GM12878 (cell line): ENCODE measurements around the gene MIER1. TPM values are rescaled to one million over a fixed set of nuclear protein-coding genes. Genes with fewer than 3 reads are reported as not detected.

Source experiments
- BHLHE40 ChIP-seq, 2 experiments: fragments of 450-650 bp in 1 of 2; IDR thresholded peaks; 2 replicates each; pipeline ENCODE4 v1.6.1; 2011 to 2017; ENCODE audit warnings: low read depth in 2 of 2, borderline replicate concordance in 1 of 2, improper control_type of control experiment in 1 of 2, low read length in 1 of 2, mild to moderate bottlenecking in 1 of 2
- CHD4 ChIP-seq: fragments of 200-600 bp; sonication (generic); IDR thresholded peaks from 2 replicates; pipeline ENCODE4 v1.6.1; 2016; ENCODE audit warnings: mild to moderate bottlenecking
- CUX1 ChIP-seq: IDR thresholded peaks from 2 replicates; pipeline ENCODE4 v1.6.1; 2012; ENCODE audit warnings: improper control_type of control experiment, low read depth, low read length; ENCODE audit not compliant: insufficient replicate concordance
- E2F8 ChIP-seq: fragments of 450-650 bp; IDR thresholded peaks from 2 replicates; pipeline ENCODE4 v1.6.1; 2018; ENCODE audit warnings: mild to moderate bottlenecking, low read depth, moderate library complexity; ENCODE audit not compliant: partially characterized antibody
- HCFC1 ChIP-seq: fragments of 150-350 bp; IDR thresholded peaks from 2 replicates; pipeline ENCODE4 v1.6.1; 2014; ENCODE audit warnings: low read length
- HDAC6 ChIP-seq: fragments of 200-600 bp; sonication (generic); IDR thresholded peaks from one replicate; pipeline ENCODE4 v1.8.0; 2017; ENCODE audit warnings: antibody characterized with exemption; ENCODE audit not compliant: unreplicated experiment
- HSF1 ChIP-seq: fragments of 150-350 bp; IDR thresholded peaks from 2 replicates; pipeline ENCODE4 v1.6.1; 2014; ENCODE audit warnings: mild to moderate bottlenecking, low read depth, low read length
- IKZF2 ChIP-seq, 2 experiments: fragments of 450-650 bp; IDR thresholded peaks; 2 replicates each; pipeline ENCODE4 v1.6.1; 2017; ENCODE audit warnings: mild to moderate bottlenecking in 2 of 2, moderate library complexity in 2 of 2
- MXI1 ChIP-seq: fragments of 150-350 bp; IDR thresholded peaks from 2 replicates; pipeline ENCODE4 v1.6.1; 2011; ENCODE audit warnings: low read depth, mild to moderate bottlenecking, inconsistent platforms, low read length, improper control_type of control experiment
- NFYB ChIP-seq: IDR thresholded peaks from 2 replicates; pipeline ENCODE4 v1.6.1; 2011; ENCODE audit warnings: low read depth, mild to moderate bottlenecking, low read length, improper control_type of control experiment, moderate library complexity; ENCODE audit not compliant: insufficient read depth
- PBX3 ChIP-seq: IDR thresholded peaks from 2 replicates; pipeline ENCODE4 v1.6.1; 2011; ENCODE audit warnings: mild to moderate bottlenecking, low read depth, low read length, moderate library complexity; ENCODE audit not compliant: insufficient replicate concordance
- RAD21 ChIP-seq: IDR thresholded peaks from 2 replicates; pipeline ENCODE4 v1.6.1; 2011; ENCODE audit warnings: mild to moderate bottlenecking, low read depth, low read length, moderate library complexity; ENCODE audit not compliant: insufficient read depth
- RB1 ChIP-seq: fragments of 450-650 bp; formaldehyde crosslinking; IDR thresholded peaks from 2 replicates; pipeline ENCODE4 v1.6.1; 2017; ENCODE audit warnings: mild to moderate bottlenecking, borderline replicate concordance
- RELA ChIP-seq: fragments of 450-650 bp; IDR thresholded peaks from 2 replicates; pipeline ENCODE4 v1.8.0; 2014; ENCODE audit warnings: borderline replicate concordance; ENCODE audit not compliant: partially characterized antibody
- RUNX3 ChIP-seq: IDR thresholded peaks from 2 replicates; pipeline ENCODE4 v1.6.1; 2012; ENCODE audit warnings: low read length, inconsistent platforms
- SIN3A ChIP-seq: IDR thresholded peaks from 2 replicates; pipeline ENCODE4 v1.6.1; 2012; ENCODE audit warnings: low read depth, low read length, improper control_type of control experiment
- STAT3 ChIP-seq: IDR thresholded peaks from 2 replicates; pipeline ENCODE4 v1.6.1; 2011; ENCODE audit warnings: low read depth, low read length, improper control_type of control experiment
- ZNF217 ChIP-seq: fragments of 450-650 bp; IDR thresholded peaks from 2 replicates; pipeline ENCODE4 v1.6.1; 2017; ENCODE audit warnings: antibody characterized with exemption, mild to moderate bottlenecking
- polyA plus RNA-seq, 11 experiments: library from polyadenylated mRNA; depleted of rRNA in 4 of 11; unstranded in 6 of 11; stranded (reverse) in 5 of 11; fragments of >200 nt; fragmentation: Nextera tagmentation in 4 of 11; fragmentation: Illumina TruSeq in 1 of 11; extraction: Ambion mirVana in 4 of 11; extraction: Trizol in 1 of 11; gene quantifications; 1 replicate in 1 of 11; 2 replicates in 10 of 11; pipeline versions ENCODE4 v1.2.1 to v1.2.3, GENCODE V29; 2011 to 2016; ENCODE audit warnings: inconsistent platforms in 2 of 11, missing spikeins in 2 of 11, low read depth in 1 of 11
- total RNA-seq, 4 experiments: library from RNA; depleted of rRNA in 3 of 4; stranded (reverse); fragments of >200 nt in 3 of 4; fragmentation: Illumina TruSeq in 1 of 4; extraction: Trizol in 1 of 4; gene quantifications; 2 replicates each; pipeline versions ENCODE4 v1.2.1 to v1.2.3, GENCODE V29; 2013 to 2021

MIER1 gene
- total and polyA plus RNA-seq, 10 of the 15 experiments (the other 5 are each of a cell fraction or from before 2014, with no cell fraction given): 13.6 to 39.8 (median 25.7) TPM

- TF ChIP-seq E2F8: no peak
- peak; percentile 42 to 48 for TF ChIP-seq IKZF2 (IDR thresholded peaks at IDR 0.05)
- TF ChIP-seq RELA: peak; percentile 44
- TF ChIP-seq CHD4: no peak
- peak; percentile 39; the same call in 1 of the 2 replicates for TF ChIP-seq SIN3A
- TF ChIP-seq HSF1: no peak
- TF ChIP-seq STAT3: no peak
- TF ChIP-seq RAD21: no peak
- TF ChIP-seq HDAC6: no peak
- TF ChIP-seq RB1: peak; percentile 74; the same call in 1 of the 2 replicates
- TF ChIP-seq MXI1: peak; percentile 65; the same call in 1 of the 2 replicates
- peak; percentile 66 for TF ChIP-seq RUNX3
- TF ChIP-seq HCFC1: no peak
- TF ChIP-seq PBX3: peak; percentile 38
- peak; percentile 42 for TF ChIP-seq CUX1
- 0 out of 2 replicates have a peak, but pooled peaks have one; percentile 46 for TF ChIP-seq ZNF217
- peak in 1 of 2 experiments; percentile 81; a peak in 2 of 4 replicates for TF ChIP-seq BHLHE40 (IDR thresholded peaks at IDR 0.05; ENCODE audit: borderline replicate concordance in 1 of 2, low read depth in 2 of 2, low read length in 1 of 2)
- TF ChIP-seq NFYB: no peak
Observed at GRCh38 chr1:66929999-66930822, 5.4 kb downstream of the MIER1 start (continued).
